Heart right ventricle (tissue), 16 donors: ENCODE results near the gene ETS1. TPM values are rescaled to one million over a fixed set of nuclear protein-coding genes. Genes with fewer than 3 reads are reported as not detected.

Source experiments
- ATAC-seq, 8 donors: fragments of 200-7000 bp; cut with Tn5 transposase; one replicate each; pipeline ENCODE4 v1.9.1; 2020; ENCODE audit warnings: mild to moderate bottlenecking in 8 of 8, moderate library complexity in 8 of 8, moderate number of reproducible peaks in 1 of 8
- DNase-seq, 2 donors: peaks; one replicate each; pipeline ENCODE4 v3.0.0-alpha.2; 2020
- H3K27ac ChIP-seq, 10 donors: fragments of 200-600 bp; sonication (generic) in 2 of 10; one replicate each; pipeline versions ENCODE4 v1.5.0 to v1.8.0; 2020 to 2022; ENCODE audit warnings: mild to moderate bottlenecking in 3 of 10
- H3K27me3 ChIP-seq, 7 donors: fragments of 200-600 bp; one replicate each; pipeline ENCODE4 v1.8.0; 2021 to 2022; ENCODE audit warnings: mild to moderate bottlenecking in 2 of 7
- H3K36me3 ChIP-seq, 9 donors: fragments of 200-600 bp; sonication (generic) in 1 of 9; one replicate each; pipeline versions ENCODE4 v1.5.0 to v1.8.0; 2020 to 2022; ENCODE audit warnings: mild to moderate bottlenecking in 2 of 9
- H3K4me1 ChIP-seq, 9 donors: fragments of 200-600 bp; sonication (generic) in 1 of 9; one replicate each; pipeline versions ENCODE4 v1.5.0 to v1.8.0; 2020 to 2022; ENCODE audit warnings: mild to moderate bottlenecking in 4 of 9
- H3K4me3 ChIP-seq, 10 donors: fragments of 200-600 bp; sonication (generic) in 2 of 10; one replicate each; pipeline versions ENCODE4 v1.5.0 to v1.8.0; 2020 to 2022; ENCODE audit warnings: mild to moderate bottlenecking in 7 of 10, moderate library complexity in 2 of 10
- H3K9me3 ChIP-seq, 11 donors: fragments of 200-600 bp in 10 of 11; sonication (generic) in 2 of 11; one replicate each; pipeline versions ENCODE4 v1.5.0 to v1.8.0; 2013 to 2022; ENCODE audit warnings: mild to moderate bottlenecking in 2 of 11, control low read depth in 1 of 11, moderate library complexity in 1 of 11
- WGBS, 2 donors: extraction: QIAGEN DNeasy Blood & Tissue Kit; methylation state at CpG; one replicate each; pipeline ENCODE4 v1.1.7; 2013; ENCODE audit warnings: inconsistent platforms in 1 of 2; 5-methylcytosine and 5-hydroxymethylcytosine counted together
- intact Hi-C, 10 donors: fragments of 100-400 bp; cut with DNase I; formaldehyde crosslinking; loops; one replicate each; pipeline versions ENCODE4 v1.11.1 to v1.14.2; 2022
- polyA plus RNA-seq, 2 donors: library from polyadenylated mRNA; stranded (reverse); fragments of 200-250 nt; gene quantifications; one replicate each; pipeline ENCODE4 v1.2.3, GENCODE V29; 2013
- total RNA-seq, 10 donors: library from RNA; stranded (reverse); fragmentation: NEBNext Ultra II Directional in 3 of 10; extraction: Animal tissue kit (Norgen Biotek cat#: 25700) in 3 of 10; gene quantifications; one replicate each; pipeline versions ENCODE4 v1.2.1 to v1.2.4, GENCODE V29; 2021 to 2023
- TF ChIP-seq, protein P1 (sequence below), 9 donors: fragments of 200-600 bp; sonication (generic) in 2 of 9; IDR thresholded peaks; one replicate each; pipeline versions ENCODE4 v1.5.0 to v1.8.0; 2021 to 2022; ENCODE audit warnings: antibody characterized with exemption in 9 of 9, mild to moderate bottlenecking in 5 of 9, moderate library complexity in 1 of 9
- donor health status: Arrhythmogenic right ventricular cardiomyopathy.
- donor health status: ischemic (EF 13 %, LVEDD 7.1; RV severe dilation, severe dysfunction).
- donor health status: healthy with polysubstance abuse.
- donor health status: DM: no; HTN: yes; CAD: no.
- donor health status: DM: no; HTN: no; CAD: no.
- donor health status: ischemic (EF 25% LVEDD 6.9; RV normal size, moderate dysfunction).
- donor health status: ischemic (EF 25% LVEDD 5.7; RV mildly dilated, moderate dysfunction).
- donor health status: healthy.
- donor health status: DM: yes; HTN: yes; CAD: no.
- donor health status: Ischemic cardiomyopathy.
- donor health status: ischemic (EF 35%, LVEDD 5.7; RV mildly dilated, moderate dysfunction).
- donor health status: nonischemic (EF 11% LVEDD 7.7; RV severe dilation, severe dysfunction).
- donor health status: DM: yes; HTN: yes; CAD: no.
- donor health status: PGD.
- donor health status: ischemic (EF 29% LVEDD 5.4; RV normal size, mild dysfunction).
- donor health status: nonischemic (EF 23%, LVEDD 6.1; RV moderate dilation, normal function).

The ETS1 gene
- total and polyA plus RNA-seq, 12 donors: 21.3 to 93.4 (median 50.7) TPM

GRCh38 chr11:128456566-128457268, 130.6 kb downstream of the ETS1 start:
- 59 to 63% methylated on average over 8 of the region's 8 CpGs for WGBS, 2 donors
- peaks cover 0 to 55% (median 10%) of the 10 kb centered on the region in 9 donors for H3K36me3 ChIP-seq
- intact Hi-C loops: loop anchor here in 1 of 10 donors (5.0 kb wide), 1 partner anchor 34 kb away; no protein-coding TSS in a partner anchor
- H3K27ac ChIP-seq: peak overlapping the region in 8 of 10 donors; percentile 15 to 66 (median 46)
- H3K9me3 ChIP-seq: no peaks in the 10 kb centered on the region
- TF ChIP-seq, protein P1, sequence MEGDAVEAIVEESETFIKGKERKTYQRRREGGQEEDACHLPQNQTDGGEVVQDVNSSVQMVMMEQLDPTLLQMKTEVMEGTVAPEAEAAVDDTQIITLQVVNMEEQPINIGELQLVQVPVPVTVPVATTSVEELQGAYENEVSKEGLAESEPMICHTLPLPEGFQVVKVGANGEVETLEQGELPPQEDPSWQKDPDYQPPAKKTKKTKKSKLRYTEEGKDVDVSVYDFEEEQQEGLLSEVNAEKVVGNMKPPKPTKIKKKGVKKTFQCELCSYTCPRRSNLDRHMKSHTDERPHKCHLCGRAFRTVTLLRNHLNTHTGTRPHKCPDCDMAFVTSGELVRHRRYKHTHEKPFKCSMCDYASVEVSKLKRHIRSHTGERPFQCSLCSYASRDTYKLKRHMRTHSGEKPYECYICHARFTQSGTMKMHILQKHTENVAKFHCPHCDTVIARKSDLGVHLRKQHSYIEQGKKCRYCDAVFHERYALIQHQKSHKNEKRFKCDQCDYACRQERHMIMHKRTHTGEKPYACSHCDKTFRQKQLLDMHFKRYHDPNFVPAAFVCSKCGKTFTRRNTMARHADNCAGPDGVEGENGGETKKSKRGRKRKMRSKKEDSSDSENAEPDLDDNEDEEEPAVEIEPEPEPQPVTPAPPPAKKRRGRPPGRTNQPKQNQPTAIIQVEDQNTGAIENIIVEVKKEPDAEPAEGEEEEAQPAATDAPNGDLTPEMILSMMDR (IDR thresholded peaks at IDR 0.05): no peak
- no peak for DNase-seq
- H3K27me3 ChIP-seq: no peaks in the 10 kb centered on the region
- H3K4me1 ChIP-seq: peaks cover 0 to 73% (median 42%) of the 10 kb centered on the region in 9 donors
- H3K4me3 ChIP-seq: no peak overlapping the region
- peak in 4 of 8 donors; percentile 2 to 35 (median 28) for ATAC-seq

DNA sequence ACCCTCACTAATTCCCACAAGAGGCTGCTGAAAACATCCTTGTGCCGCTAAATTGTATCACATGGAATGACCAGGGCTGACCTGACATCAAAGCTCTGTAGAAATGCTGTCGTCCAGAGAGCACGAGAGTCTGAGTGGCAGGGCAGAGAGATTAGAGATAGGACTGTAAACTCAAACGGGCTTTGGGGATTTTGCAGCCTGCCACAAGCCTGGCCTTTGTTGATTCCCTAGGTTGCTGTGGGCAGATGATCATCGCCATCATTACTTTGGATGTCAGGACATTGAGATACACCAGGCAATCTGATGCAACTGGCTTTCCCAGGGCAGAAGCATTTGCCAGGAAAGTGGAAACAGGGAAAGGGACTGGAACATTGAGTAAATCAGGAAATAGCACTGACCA, 131.6 kb downstream of the ETS1 start:
- Histone ChIP-seq H3K4me3 (no peak overlapping the region), H3K36me3 (peaks cover 0 to 46% (median 4%) of the 10 kb centered on the region in 9 donors), H3K27ac (peak overlapping the region in 7 of 10 donors; percentile 15 to 66 (median 47)), H3K27me3 (no peaks in the 10 kb centered on the region), H3K9me3 (no peaks in the 10 kb centered on the region), H3K4me1 (peaks cover 0 to 79% (median 48%) of the 10 kb centered on the region in 9 donors)
- DNase-seq (no peak), ATAC-seq (peak in 1 of 8 donors; percentile 27)
- WGBS, 2 donors: 35 to 61% methylated on average over 5 of the region's 5 CpGs
- TF ChIP-seq, protein P1 (IDR thresholded peaks at IDR 0.05): no peak
- intact Hi-C loops: loop anchor here in 1 of 10 donors (5.0 kb wide), 1 partner anchor 33 kb away; no protein-coding TSS in a partner anchor

DNA sequence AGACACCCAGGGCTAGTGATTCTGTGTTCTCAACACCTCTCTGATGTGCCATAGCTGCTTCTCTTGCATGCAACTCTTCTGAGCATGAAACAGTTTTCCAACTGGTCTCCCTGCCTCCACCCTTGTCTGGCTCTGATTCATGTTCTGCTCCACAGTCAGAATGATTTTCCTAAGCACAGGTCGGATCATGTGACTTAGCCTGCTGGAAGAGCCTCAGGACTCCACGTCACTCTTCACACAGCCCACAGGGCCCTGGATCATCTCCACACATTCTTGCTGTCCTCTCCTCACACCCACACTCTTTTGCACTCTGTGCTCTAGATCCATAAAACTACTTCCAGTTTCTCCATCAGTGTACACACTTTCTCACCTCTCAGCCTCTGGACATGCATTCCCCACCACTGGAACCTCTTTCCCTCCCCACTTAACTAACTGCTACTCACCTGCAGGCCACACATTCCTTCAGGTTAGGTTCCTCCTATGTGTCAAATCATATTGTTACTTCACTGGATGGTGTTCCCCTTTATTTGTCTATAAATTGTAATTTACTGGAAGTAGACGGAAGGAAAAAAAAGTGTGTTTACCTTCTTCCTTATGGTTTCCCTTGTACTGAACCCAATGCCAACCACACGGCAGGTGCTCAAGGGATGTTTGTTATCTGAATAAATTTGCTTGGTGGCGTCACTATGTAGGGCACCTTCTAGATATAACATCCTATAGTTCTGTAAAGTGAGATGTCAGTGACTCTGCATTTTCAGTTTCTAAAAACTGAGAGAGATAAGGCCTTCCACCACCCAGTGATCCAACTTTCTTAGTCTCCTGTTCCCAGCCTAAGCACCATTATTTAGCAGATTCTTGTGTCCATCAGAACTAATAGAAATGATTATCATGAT, 133.7 kb downstream of the ETS1 start:
- peak; percentile 42 to 86 (median 76) for ATAC-seq
- TF ChIP-seq, protein P1 (IDR thresholded peaks at IDR 0.05): no peak
- H3K4me1 ChIP-seq: peaks cover 0 to 66% (median 48%) of the 10 kb centered on the region in 9 donors
- H3K27me3 ChIP-seq: no peaks in the 10 kb centered on the region
- intact Hi-C loops: no loop called here
- no peak overlapping the region for H3K4me3 ChIP-seq
- peak overlapping the region in 7 of 10 donors; percentile 7 to 79 (median 68) for H3K27ac ChIP-seq
- peaks cover 0 to 28% (median 0%) of the 10 kb centered on the region in 9 donors for H3K36me3 ChIP-seq
- 64% methylated on average over 5 of the region's 5 CpGs for WGBS, 2 donors
- no peaks in the 10 kb centered on the region for H3K9me3 ChIP-seq
- peak; percentile 41 to 64 for DNase-seq
